Measurements from ENCODE around the gene RGS17.

DNA sequence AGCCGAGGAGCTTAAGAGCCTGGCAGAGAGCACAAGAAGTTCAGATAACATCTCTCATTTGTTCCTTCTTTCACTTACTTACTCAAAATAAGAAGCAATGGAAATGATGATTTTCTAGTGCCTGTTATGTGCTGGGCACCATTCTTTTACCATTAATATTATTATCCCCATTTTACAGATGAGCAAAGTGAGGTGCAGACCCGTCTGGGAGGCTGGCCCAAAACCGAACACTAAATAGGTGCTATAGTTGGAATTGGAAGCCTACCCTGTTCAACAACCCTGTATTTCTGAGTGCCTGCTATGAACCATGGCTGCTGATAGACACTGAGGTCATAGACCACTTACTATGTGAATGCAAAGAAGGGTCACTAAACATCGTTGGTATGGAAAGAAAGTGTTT lies 103.6 kb downstream of the RGS17 start:
- no peak for TF ChIP-seq ZFP3 (CRISPR knock-in tag; IDR thresholded peaks at IDR 0.05)
- TF ChIP-seq, protein P1, sequence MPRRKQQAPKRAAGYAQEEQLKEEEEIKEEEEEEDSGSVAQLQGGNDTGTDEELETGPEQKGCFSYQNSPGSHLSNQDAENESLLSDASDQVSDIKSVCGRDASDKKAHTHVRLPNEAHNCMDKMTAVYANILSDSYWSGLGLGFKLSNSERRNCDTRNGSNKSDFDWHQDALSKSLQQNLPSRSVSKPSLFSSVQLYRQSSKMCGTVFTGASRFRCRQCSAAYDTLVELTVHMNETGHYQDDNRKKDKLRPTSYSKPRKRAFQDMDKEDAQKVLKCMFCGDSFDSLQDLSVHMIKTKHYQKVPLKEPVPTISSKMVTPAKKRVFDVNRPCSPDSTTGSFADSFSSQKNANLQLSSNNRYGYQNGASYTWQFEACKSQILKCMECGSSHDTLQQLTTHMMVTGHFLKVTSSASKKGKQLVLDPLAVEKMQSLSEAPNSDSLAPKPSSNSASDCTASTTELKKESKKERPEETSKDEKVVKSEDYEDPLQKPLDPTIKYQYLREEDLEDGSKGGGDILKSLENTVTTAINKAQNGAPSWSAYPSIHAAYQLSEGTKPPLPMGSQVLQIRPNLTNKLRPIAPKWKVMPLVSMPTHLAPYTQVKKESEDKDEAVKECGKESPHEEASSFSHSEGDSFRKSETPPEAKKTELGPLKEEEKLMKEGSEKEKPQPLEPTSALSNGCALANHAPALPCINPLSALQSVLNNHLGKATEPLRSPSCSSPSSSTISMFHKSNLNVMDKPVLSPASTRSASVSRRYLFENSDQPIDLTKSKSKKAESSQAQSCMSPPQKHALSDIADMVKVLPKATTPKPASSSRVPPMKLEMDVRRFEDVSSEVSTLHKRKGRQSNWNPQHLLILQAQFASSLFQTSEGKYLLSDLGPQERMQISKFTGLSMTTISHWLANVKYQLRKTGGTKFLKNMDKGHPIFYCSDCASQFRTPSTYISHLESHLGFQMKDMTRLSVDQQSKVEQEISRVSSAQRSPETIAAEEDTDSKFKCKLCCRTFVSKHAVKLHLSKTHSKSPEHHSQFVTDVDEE (CRISPR knock-in tag; IDR thresholded peaks at IDR 0.05) = no peak
- no peak for TF ChIP-seq ZC3H10 (CRISPR knock-in tag; IDR thresholded peaks at IDR 0.05)
- TF ChIP-seq ISL1 (CRISPR knock-in tag; IDR thresholded peaks at IDR 0.05) = no peak

All from SK-N-SH treated with all-trans-retinoic acid at 6 μM for 48 hours (cell line).